NAMALWA (cell line): ENCODE data around the gene LGR4.

Source experiments
- DNase-seq: peaks from one replicate; pipeline ENCODE4 v3.0.0-alpha.2; 2015; ENCODE audit warnings: low spot score

Gene LGR4

DNA sequence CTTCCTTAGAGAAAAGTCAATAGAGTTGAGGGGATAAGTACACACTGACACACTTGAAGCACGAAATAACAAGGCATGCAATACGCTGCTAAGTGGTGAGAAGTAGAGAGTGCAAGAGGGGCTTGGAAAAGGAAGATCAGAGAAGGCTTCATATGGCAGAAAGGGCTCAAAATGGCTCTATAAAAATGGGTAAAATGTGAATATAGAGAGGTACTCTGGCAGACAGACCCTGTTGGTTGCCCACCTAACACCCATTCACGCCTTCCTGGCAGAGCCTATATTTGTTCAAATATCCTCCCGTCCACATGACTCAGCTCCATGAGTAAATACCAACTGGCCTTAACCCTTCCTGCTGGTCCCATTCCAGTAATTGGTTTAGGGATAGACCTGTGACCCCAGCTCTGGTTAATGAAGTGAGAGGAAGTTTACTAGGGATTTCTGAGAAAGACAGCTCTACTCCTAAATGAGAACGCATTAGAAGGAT, 70.7 kb downstream of the LGR4 start:
- no peak for DNase-seq

DNA sequence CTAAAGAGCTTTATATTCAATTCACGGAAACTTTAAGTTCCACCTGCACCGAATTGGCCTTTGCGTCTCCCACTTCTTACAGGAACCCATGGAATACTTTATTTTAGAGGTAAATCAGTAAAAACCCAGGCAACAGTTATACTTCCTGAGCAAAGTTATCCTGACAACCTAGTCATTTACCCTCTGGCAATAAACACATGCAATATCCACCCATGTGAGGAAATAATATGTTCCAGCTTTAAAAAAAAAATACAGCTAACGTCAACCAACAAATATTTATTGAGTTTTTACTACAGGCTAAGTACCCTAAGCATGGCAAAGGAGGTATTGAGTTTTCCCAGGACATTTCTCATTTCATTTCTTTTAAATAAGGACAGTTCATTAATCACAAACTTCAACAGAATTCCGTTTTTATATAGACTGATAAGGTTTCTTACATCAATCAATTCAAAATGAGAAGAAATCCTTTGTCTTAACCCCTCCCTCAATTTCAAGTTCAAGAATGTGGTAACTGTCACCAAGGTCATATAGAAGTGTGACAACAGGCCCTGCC, 71.2 kb downstream of the LGR4 start:
- DNase-seq, result no peak

DNA sequence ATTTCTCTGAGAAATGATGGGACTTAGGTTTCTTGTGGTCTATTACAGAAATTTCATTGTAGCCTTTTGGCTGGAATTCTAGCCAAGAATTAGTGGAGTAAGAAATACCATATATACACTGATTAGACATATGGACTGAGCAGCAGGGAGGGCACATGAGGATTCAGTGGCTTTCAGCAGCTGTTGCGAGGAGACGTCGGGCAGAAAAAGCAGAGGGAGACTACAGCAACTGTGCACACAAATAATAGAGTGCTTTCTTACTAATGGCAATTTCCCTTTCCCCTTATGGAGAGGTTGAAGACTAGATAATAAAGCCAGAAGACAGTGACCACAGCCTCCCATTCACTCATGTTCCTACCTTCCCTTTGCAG, 74.2 kb downstream of the LGR4 start:
- DNase-seq, result no peak

DNA sequence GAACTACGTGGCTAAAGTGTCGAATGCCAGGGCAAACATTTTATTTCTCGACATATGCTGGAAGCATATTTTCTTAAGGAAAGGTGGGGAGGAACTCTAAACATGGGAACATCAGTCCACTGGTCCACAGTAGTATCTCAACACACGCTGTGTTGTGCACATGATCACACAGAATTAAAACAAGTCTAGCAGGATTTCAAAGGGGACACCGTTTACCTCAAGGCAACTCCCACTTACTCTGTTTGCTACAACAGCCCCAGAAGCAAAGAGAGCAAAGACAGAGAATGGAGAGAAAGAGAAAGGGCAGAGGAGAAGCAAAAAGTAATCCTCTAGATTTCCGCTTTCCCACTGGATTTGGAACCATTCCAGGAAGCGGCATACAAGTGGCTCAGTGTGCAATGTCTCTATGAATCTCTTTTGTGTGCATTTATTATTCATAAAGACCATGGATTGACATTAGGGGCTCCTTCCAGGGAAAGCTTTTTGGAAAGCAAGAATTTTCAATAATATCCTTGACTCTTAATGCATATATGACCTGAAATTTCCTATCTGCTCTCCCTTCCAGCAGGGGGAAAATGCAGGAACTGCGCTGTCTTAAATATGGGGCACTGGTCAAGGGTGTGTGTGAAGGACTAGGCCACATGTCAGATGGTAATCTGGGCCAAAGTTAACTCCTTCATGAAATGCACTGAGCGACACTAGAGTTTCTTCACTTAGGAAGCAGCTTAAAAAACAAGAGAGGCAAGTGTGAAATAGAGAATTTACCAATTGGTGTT, 74.8 kb downstream of the LGR4 start:
- DNase-seq, result no peak

DNA sequence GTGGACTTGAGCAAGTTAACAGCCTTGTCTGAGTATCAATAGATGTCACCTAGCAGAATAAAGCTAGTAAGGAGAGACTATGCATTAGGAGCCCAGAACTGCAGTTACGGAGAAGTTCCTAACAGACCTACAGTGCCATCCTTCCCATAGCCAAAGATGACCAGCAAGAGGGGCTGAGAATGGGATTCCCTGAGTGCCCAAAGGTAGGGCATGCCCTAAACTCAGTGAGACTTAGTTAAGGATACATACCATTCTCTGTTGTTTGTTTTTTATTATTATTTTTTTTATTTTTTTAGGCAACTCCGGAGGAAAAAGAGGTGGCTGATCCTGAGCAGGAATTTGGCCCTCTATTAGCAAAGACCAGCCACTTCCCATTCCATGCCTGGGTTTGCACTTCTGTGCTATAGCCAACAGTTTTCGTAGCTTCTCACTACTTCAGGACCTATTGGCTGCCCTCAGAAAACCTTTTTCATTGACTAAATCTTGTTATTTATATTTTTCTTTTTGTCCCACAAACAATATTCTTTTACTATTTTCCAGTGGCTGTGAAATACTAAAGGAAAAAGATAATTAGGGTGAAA, 76.2 kb downstream of the LGR4 start:
- DNase-seq, result no peak

DNA sequence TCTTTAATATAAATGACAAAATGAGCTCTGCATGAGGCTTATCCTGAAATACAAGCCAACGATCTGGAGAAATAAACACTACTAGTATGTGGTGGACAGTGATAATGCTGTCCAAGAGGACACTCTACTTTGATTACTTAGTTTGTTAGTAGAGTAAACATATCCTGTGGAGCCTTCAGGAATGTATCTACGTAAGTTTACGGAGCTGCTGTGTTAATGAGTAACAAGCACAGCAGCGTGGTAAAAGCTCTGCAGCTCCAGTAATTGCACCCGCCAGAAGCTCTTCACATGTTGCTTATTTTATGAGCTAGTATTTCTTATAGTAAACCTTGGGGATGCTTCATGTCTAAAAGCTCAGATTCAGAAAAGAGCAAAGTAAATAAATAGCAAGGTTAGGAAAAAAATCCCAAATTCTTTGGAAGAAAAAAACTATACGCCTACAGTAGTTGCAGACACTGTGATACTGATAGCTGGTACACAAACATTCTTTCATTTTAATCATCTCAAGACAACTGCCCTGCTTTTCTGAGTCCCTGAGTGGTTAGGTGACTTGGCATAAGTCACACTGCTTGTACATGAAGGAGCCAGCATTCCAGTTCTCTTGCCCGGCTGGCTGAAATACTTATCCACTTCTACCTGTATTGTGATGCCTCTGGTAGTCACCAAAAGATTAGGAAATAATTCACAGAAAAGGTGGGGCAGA, 76.9 kb downstream of the LGR4 start:
- no peak for DNase-seq

DNA sequence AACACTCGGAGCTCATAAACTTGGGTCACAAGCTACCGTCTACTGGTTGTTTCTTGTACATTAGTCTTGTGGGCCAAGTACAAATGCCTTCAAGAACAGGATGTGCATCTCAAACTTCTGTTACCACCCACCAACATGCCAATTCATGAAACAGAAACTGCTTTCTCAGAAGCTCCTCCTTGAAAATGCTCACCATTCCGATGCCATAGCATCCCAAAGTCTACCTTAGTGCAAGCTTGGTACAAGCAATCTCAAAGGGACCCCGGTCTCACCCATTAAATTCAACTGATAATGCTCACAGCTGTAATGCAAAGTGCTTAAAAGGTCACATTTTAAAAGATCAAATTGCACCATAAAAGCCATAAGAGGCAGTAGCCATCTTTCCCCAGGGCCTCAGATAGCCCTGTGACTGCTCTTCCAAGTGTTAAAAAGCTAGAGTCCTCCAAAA, 77.8 kb downstream of the LGR4 start:
- no peak for DNase-seq

DNA sequence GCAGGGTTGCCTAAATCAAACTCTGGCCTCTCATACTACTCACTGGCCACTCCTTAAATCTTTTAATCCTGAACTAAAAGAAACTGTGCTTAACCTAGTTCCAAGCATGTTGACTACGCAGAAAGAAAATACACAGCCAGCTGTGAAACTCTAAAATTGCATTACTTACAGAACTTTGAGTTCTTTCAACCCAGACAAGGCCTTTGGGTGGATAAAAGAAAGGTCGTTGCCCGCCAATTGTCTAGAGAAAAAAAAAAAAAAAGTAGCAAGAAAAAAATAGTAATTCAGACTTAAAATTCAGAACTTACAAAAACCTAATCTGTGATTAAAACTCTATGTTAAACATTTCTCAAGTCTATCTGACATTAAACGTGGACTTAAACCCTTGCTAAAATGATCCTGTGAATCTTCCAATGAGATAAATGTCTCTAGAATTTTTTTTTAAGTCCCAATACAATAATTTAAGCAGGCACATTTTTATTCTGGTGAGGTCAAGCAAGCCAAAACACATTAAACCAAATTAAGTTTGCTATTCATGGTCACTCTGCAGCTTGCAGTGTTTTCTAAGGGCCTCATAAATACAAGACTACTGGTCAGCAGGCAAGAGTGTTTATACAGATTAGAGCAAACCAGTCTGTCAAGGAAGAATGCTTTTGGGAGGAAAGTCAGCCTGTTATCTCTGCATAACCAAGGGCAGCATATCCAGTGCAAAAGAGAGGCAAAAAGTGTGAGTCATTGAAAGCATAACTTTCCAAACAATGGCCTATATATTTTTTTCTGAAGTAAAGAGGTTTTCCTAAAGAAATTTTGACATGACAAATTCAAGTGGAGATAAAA, 80.1 kb downstream of the LGR4 start:
- DNase-seq, result no peak

DNA sequence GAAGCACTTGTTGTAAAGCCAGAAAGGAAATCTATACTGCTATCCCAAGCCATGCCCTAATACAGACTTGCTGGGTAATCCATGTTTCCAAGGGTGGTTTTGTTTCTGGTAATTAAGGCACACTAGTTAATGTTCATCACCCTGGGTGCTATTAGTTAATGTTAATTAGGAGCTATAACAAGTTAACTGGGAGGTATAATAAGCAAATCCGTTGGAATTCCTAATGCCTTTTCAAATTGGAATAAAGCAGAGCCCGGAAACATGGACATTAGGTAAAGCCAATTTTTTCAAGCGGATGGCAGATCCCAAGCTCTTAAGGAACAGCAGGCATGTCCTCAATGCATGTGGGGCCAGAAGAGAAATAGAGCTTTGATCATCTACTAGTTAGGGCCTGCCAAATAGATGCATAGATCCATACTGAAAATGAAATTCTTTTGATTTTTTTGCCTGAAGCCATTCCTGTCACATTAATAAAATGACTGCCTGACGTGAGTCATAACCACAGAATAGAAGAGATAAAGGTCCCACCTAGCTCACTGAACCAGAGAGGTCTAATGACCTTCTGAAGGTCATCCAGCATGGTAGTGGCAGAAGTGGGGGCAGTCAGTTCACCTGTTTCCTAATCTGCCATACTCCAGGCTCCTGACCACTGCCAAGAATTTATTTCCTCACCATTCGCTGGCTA, 81.1 kb downstream of the LGR4 start:
- DNase-seq, result no peak

DNA sequence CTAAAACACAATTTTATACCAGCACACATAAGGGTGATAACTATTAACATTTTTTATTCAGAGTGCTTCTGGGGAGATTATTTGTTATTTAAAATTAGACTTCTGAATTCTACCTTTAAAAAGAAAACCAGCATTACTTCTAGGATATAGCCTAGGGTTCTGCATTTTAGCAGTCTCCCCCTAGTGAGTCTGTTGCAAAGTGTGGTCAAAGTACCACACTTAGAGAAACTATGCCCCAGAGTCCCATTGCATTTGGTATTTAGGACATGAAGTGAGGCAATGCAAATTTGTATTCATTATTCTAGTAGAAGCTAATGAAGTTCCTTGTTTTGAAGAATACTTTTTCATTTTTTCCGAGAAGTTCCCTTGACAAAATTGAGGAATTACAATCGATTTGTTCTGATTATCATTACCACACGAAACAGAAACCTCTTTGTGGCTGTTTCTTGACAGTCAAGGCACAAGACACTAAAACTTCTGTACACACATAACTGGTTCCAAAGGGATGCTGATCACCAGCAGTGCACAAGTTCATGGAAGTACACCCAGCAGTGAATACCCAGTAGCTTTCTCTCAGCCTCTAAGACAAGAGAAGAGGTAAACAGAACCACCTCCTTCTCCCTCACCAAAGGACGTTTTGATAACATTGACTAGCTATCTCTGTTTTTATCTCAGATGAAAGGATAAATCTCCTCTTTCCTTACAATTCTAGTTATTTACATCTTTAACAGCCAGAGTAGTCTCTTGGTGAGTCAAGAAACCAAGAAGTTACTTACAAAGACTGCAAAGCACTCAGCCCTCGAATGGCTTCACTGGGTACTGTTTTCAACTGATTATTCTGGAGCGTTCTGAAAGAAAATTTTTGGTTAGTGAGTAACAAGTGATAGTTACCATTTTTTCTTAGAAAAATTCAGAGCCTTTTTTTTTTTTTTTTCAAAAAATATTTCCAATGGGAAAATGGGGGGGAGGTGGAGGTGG, 82.0 kb downstream of the LGR4 start:
- no peak for DNase-seq

DNA sequence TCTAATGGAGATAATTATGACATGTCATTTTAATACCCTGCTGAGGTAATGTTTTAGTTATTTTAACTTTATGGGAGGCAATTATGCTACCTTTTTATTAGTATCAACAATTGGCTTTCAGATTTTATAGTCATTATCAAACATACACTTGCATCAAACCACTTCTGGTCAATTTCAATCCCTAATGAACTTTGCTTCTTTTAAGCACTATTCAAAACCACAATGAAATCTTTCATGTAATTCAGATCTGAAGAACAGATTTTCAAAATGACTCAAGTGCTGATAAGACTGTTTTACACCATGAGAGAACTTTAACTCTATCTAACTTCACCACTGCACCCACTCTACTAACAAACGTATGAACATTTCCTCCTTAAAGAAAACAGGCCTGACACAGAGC, 83.7 kb downstream of the LGR4 start:
- no peak for DNase-seq

DNA sequence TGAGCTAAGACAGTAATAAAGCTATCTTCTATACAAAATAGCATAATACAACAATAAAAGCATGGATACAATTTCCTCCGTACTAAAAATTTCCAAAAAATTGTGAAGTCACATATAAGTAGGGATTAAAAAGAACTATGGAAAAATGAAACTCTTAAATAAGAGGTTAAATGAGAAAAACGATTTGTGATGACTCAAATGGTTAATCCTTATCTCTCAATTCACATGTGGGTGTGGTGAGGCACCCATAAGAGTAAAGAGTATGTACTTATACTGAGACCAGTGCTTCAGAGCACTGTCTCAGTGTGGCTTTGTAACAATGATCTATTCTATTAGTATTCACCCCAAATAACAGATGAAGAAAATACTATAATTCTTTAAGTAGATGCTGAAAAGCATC, 84.6 kb downstream of the LGR4 start:
- DNase-seq, result no peak

DNA sequence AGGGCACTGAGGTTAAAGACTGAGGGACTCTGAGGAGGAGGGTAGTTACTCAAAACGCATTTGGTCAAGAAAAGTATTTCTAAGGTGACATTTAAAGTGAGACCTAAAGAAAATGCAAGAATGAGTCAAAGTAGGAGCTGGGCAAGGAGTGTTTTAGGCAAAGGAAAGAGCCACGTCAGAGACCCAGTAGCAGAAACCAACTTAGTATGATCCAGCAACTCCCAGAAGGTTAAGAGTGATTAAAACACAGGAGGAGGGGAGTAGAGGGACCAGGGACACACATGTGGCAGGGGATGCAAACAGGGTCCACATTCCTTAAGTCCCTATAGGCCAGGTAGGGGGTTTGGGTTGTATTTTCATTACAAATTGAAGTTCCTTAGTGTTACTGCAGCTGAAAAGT, 85.2 kb downstream of the LGR4 start:
- no peak for DNase-seq

DNA sequence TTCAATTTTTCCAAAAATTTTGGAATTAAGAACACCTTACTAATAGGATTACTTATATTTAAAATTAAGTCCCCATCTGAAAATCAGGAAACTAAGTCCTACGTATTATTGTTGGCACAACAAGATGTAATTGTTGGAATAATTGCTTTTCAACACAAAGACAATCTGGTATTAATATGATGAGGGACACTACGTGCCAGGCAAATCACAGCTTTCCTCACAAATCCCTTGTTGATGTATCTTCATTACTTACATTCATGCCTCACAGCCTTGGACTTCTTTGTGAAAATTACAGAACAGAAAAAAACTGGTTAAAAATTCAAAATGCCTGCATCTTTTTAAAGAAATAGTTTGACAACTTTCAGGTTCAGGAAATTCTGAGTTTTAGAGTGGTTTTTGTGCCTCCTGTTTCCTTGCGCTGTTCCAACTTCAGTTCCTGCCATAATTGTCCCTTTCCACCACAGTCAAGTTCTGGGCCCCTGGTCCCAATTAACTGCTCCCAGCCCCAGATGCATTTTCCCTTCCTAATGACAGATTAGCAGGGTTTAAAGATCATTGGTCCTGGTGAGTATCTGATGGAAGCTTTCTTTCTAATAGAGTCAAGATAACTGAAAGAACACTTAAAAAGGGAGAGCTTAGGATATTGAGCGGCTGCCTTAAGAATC, 86.3 kb downstream of the LGR4 start:
- DNase-seq, result no peak

DNA sequence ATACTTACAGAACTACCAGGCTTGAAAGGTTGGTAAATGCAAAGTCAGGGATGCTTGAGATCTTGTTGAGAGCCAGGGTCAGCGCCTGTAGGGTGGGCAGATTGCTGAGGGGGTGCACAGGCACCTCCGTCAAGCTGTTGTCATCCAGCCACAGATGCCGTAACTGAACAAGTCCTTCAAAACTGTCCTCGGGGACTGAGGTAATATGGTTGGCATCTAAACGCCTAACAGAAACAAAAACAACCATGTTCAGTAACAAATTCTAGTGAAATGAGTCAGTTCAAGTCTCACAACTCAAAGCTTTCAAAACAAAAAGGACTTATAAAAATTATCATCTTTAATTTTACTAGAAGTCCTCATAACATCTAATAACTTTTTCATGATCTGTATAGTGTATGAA, 87.3 kb downstream of the LGR4 start:
- no peak for DNase-seq

DNA sequence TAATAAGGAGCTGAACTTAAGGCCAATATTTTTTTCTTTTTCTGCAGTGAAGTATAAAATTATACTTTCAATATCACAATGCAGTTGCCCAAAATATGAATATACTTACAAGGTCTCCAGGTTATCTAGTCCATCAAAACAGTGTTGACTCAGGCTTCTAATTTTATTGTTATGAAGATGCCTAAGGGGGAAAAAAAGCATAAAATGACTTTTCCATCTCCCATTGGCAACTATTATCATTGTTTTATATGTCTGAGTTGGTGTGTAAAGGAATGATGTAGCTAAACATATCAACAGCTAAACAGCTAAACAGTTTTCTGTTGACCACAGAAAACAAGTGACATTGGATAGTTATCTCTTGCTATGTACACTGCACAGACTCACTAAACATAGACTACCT, 88.4 kb downstream of the LGR4 start:
- DNase-seq, result no peak

DNA sequence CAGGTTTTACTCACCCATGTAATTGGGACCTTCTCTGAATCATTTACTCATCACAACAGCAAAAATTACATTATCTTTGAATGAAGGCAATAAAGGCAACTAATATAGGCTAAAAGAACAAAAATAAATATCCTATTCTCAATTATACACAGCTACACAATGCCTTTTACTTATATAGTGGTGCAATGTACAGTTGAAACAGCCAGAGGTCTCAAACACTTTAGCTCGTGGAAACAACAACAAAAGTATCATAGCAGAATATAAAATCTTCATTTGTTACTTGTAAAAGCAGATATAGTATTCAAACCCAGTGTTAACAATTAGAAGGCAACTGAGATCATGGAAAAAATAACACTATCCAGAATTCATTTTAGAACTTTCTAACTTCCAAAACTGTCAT, 88.9 kb downstream of the LGR4 start:
- no peak for DNase-seq

DNA sequence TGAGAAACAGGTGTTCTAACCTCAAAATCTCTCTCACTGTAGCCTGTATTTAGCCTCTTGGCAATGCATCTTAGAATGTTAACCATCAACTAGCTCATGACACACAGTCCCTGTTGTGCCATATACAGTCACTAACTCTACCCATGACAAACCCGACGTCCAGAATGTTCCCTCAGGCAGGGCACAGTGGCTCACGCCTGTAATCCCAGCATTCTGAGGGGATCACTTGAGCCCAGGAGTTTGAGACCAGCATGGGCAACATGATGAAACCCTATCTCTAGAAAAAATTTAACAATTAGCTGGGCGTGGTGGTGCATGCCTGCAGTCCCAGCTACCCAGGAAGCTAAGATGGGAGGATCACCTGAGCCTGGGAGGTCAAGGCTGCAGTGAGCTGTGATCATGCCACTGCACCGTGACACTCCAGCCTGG, 91.3 kb downstream of the LGR4 start:
- DNase-seq, result no peak

DNA sequence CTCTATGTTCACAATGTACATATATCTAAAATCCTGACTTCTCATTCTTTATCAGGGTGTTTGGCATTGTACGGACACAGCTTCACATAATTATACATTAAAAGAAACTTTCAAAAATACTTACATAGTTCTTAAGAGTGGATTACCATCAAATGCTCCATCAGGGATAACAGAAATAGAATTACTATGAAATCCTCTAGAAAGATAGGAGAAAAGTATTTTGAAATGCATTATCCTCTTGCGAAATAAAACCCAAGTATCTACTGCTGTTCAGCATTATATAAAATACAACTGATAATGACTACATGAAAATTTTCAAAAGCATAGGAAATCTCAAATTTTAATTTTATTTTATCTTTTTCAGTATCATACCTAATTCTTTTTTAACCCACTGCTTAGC, 91.8 kb downstream of the LGR4 start:
- no peak for DNase-seq

DNA sequence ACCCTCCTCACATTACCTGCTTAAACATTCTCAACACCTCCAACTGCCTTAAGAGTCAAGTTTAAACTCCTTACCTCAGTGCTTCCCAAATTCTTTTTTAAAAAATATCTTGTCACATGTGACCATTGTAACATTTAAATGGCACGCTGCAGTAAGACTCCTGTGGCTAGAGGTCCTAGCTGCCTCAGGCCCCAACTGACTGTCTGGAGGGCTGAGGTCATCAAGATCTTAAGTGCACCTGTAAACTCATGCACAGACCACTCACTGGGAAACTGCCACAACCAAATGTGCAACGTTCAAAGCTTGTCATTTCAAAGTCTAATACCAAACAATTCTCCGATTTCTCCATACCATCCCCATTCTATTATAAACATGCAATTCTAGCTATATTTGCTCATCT, 93.1 kb downstream of the LGR4 start:
- no peak for DNase-seq
